Trophoblast cell (in vitro differentiated cells and primary cell): ENCODE data around the gene DYSF.

Experiments used
- DNase-seq, 2 donors: peaks; one replicate each; pipeline ENCODE4 v3.0.0-alpha.2; 2016
- H2AFZ ChIP-seq: 2 replicates; pipeline ENCODE4 v1.6.1; 2013; ENCODE audit warnings: low read length, moderate library complexity, mild to moderate bottlenecking; ENCODE audit not compliant: insufficient read depth, poor library complexity
- H2AK5ac ChIP-seq: 2 replicates; pipeline ENCODE4 v1.6.1; 2013; ENCODE audit warnings: mild to moderate bottlenecking, low read length
- H2BK120ac ChIP-seq: 2 replicates; pipeline ENCODE4 v1.6.1; 2013; ENCODE audit warnings: low read length, mild to moderate bottlenecking, moderate library complexity; ENCODE audit not compliant: insufficient read depth, poor library complexity
- H2BK12ac ChIP-seq: 2 replicates; pipeline ENCODE4 v1.6.1; 2013; ENCODE audit warnings: mild to moderate bottlenecking, low read length, moderate library complexity
- H2BK5ac ChIP-seq: 2 replicates; pipeline ENCODE4 v1.6.1; 2013; ENCODE audit warnings: low read length, low read depth, moderate library complexity, mild to moderate bottlenecking; ENCODE audit not compliant: poor library complexity
- H3K14ac ChIP-seq: 2 replicates; pipeline ENCODE4 v1.6.1; 2013; ENCODE audit warnings: mild to moderate bottlenecking, low read length
- H3K18ac ChIP-seq: 2 replicates; pipeline ENCODE4 v1.6.1; 2013; ENCODE audit warnings: mild to moderate bottlenecking, low read length
- H3K23ac ChIP-seq: 2 replicates; pipeline ENCODE4 v1.6.1; 2013; ENCODE audit warnings: low read length
- H3K27ac ChIP-seq: 2 replicates; pipeline ENCODE4 v1.5.1; 2013; ENCODE audit warnings: low read depth, mild to moderate bottlenecking, inconsistent platforms, low read length, moderate library complexity
- H3K27me3 ChIP-seq: 2 replicates; pipeline ENCODE4 v1.6.1; 2013; ENCODE audit warnings: inconsistent platforms, mild to moderate bottlenecking, low read length, moderate library complexity; ENCODE audit not compliant: insufficient read depth
- H3K36me3 ChIP-seq, 2 experiments: 1 replicate in 1 of 2; 2 replicates in 1 of 2; pipeline ENCODE4 v1.6.1; 2013; ENCODE audit warnings: low read length in 2 of 2, mild to moderate bottlenecking in 2 of 2, moderate library complexity in 1 of 2; ENCODE audit not compliant: insufficient read depth in 2 of 2, control insufficient read depth in 1 of 2
- H3K4ac ChIP-seq: 2 replicates; pipeline ENCODE4 v1.6.1; 2013; ENCODE audit warnings: low read depth, mild to moderate bottlenecking, low read length, moderate library complexity
- H3K4me1 ChIP-seq, 2 experiments: 1 replicate in 1 of 2; 2 replicates in 1 of 2; pipeline ENCODE4 v1.6.1; 2013; ENCODE audit warnings: low read length in 2 of 2, mild to moderate bottlenecking in 2 of 2, moderate library complexity in 1 of 2; ENCODE audit not compliant: insufficient read depth in 2 of 2, control insufficient read depth in 1 of 2
- H3K4me2 ChIP-seq: 2 replicates; pipeline ENCODE4 v1.6.1; 2013; ENCODE audit warnings: inconsistent platforms, mild to moderate bottlenecking, low read length, moderate library complexity
- H3K4me3 ChIP-seq: 2 replicates; pipeline ENCODE4 v1.5.1; 2013; ENCODE audit warnings: mild to moderate bottlenecking, low read depth, low read length, inconsistent platforms
- H3K79me1 ChIP-seq: one replicate; pipeline ENCODE4 v1.6.1; 2013; ENCODE audit warnings: low read length
- H3K79me2 ChIP-seq: 2 replicates; pipeline ENCODE4 v1.6.1; 2013; ENCODE audit warnings: low read length, mild to moderate bottlenecking; ENCODE audit not compliant: control insufficient read depth, insufficient read depth, poor library complexity
- H3K9ac ChIP-seq: 2 replicates; pipeline ENCODE4 v1.6.1; 2013; ENCODE audit warnings: mild to moderate bottlenecking, low read length
- H3K9me3 ChIP-seq: 2 replicates; pipeline ENCODE4 v1.6.1; 2013; ENCODE audit warnings: low read depth, mild to moderate bottlenecking, control low read depth, inconsistent platforms, low read length; ENCODE audit not compliant: insufficient read depth
- H4K12ac ChIP-seq: 2 replicates; pipeline ENCODE4 v1.6.1; 2013; ENCODE audit warnings: low read depth, mild to moderate bottlenecking, low read length, moderate library complexity
- H4K8ac ChIP-seq: 2 replicates; pipeline ENCODE4 v1.6.1; 2013; ENCODE audit warnings: low read depth, mild to moderate bottlenecking, low read length, moderate library complexity
- H4K91ac ChIP-seq: one replicate; pipeline ENCODE4 v1.6.1; 2013; ENCODE audit warnings: low read depth, mild to moderate bottlenecking, low read length, moderate library complexity
- WGBS: extraction: QIAGEN DNeasy Blood & Tissue Kit; methylation state at CpG from one replicate; pipeline ENCODE4 v1.1.7; 2013; ENCODE audit warnings: missing lambda C conversion rate; ENCODE audit not compliant: insufficient read length, insufficient coverage; ENCODE audit errors: extremely low coverage; 5-methylcytosine and 5-hydroxymethylcytosine counted together

Gene DYSF

DNA sequence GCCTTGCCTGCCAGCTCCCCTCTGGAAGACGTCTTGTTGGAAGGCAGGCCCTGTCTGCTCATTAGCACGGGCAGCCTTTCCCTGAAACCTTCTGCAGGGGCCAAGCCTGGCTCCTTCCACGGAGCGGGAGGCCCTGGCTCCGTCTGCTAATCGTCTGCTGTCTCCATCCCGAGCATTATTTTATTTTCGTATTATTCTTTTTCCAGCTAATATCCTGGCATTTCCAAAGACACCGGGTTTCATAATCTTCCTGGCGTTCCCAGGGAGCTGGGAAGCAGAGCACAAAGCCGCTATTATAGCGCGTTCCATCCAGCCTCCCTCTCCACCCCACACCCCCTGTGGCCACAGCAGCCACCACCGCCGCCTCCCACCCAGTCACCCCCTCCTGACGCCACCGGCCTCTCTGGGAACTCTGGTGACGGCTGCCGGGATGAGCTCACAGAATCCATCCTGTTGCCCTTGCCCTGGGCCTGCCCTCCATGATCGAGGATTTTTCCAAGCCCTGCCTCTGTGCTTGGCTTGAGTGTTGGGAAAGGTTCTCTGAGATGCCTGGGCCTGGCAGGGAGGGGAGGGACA lies 125.5 kb downstream of the DYSF start:
- no peak overlapping the region for H2AFZ ChIP-seq
- no peaks in the 10 kb centered on the region for H3K4me1 ChIP-seq
- H3K79me1 ChIP-seq: no peaks in the 10 kb centered on the region
- no peak overlapping the region for H2BK5ac ChIP-seq
- H3K79me2 ChIP-seq: no peaks in the 10 kb centered on the region
- no peak overlapping the region for H3K23ac ChIP-seq
- no peaks in the 10 kb centered on the region for H3K9me3 ChIP-seq
- no peak overlapping the region for H4K8ac ChIP-seq
- H3K4ac ChIP-seq: no peak overlapping the region
- no peak overlapping the region for H4K91ac ChIP-seq
- no peak overlapping the region for H2BK12ac ChIP-seq
- H4K12ac ChIP-seq: no peak overlapping the region
- H3K27me3 ChIP-seq: no peaks in the 10 kb centered on the region
- H2AK5ac ChIP-seq: no peak overlapping the region
- H3K18ac ChIP-seq: no peak overlapping the region
- peaks cover 8 to 9% of the 10 kb centered on the region in 2 experiments for H3K36me3 ChIP-seq
- DNase-seq: no peak
- no peak overlapping the region for H2BK120ac ChIP-seq
- H3K4me2 ChIP-seq: no peak overlapping the region
- H3K4me3 ChIP-seq: no peak overlapping the region
- no peak overlapping the region for H3K27ac ChIP-seq
- WGBS: no CpG with 5 or more reads among the region's 20 CpGs
- H3K9ac ChIP-seq: no peak overlapping the region
- no peak overlapping the region for H3K14ac ChIP-seq

DNA sequence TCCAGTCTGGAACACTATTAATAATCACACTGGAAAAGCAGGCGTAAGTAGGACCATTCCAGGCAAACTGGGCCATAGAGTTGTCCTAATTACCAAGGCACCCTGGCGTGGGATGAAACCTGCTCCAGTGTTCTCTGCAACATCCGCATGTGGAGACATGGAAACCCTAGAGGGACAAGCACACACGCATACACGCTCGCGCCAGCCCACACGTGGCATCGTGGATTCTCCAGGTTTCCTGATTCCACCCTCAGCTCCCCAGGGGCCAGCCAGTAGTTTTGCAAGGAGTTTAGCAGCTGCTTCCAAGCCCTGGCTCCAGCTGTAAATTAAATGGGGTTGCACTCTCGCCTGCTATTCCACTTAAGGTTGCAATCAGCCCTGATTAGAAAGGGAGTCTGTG lies 127.7 kb downstream of the DYSF start:
- H3K4me1 ChIP-seq: no peaks in the 10 kb centered on the region
- no peak overlapping the region for H3K23ac ChIP-seq
- no peaks in the 10 kb centered on the region for H3K9me3 ChIP-seq
- peaks cover 7 to 8% of the 10 kb centered on the region in 2 experiments for H3K36me3 ChIP-seq
- H4K91ac ChIP-seq: no peak overlapping the region
- H2BK12ac ChIP-seq: no peak overlapping the region
- H3K18ac ChIP-seq: no peak overlapping the region
- H2BK5ac ChIP-seq: no peak overlapping the region
- no peak overlapping the region for H3K4ac ChIP-seq
- H2AFZ ChIP-seq: no peak overlapping the region
- no peak overlapping the region for H3K14ac ChIP-seq
- DNase-seq: no peak
- no peaks in the 10 kb centered on the region for H3K79me1 ChIP-seq
- no peak overlapping the region for H4K12ac ChIP-seq
- H2AK5ac ChIP-seq: no peak overlapping the region
- no peaks in the 10 kb centered on the region for H3K79me2 ChIP-seq
- H3K27me3 ChIP-seq: no peaks in the 10 kb centered on the region
- no peak overlapping the region for H3K9ac ChIP-seq
- no peak overlapping the region for H3K27ac ChIP-seq
- H2BK120ac ChIP-seq: no peak overlapping the region
- H3K4me3 ChIP-seq: no peak overlapping the region
- no peak overlapping the region for H3K4me2 ChIP-seq
- no peak overlapping the region for H4K8ac ChIP-seq
- no CpG with 5 or more reads among the region's 10 CpGs for WGBS

DNA sequence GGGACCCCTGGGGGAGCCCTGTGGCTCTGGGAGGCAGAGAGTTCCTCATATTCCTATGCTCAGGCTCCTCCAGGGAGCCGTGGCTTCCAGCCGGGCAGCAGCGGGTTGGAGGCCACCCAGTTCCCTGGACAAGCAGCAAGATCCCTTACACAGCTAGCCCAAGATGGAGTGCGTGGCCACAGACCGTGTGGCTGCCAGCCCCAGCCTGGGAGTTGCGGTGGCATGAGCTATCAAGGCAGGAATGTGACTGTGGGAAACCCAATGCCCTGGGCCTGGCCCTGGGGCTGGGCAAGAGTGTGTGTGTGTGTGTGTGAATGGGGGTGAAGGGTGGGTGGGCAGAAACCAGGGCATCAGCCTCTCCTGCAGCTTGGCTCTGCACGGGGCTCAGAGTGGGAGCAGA lies 130.5 kb downstream of the DYSF start:
- Histone ChIP-seq H4K91ac (no peak overlapping the region), H2AK5ac (no peak overlapping the region), H2AFZ (no peak overlapping the region)

DNA sequence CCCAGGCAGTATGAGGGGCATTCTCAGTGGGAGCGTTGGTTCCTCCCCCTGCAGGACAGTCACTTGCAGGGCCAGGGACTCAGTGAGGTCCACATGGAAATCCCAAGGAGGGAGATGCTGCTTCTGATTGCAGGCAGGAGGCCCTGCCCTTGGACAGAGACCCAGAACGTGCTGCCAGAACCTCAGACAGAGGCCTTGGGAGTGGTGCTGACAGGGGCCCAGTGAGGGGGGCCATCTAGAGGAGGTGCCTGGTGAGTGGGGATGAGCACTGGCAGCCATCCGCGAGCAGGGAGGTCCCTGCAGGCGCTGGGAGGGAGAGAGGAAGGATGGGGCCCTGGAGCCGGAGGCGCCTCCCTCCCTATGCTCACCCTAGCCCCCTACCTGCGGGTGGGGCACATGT lies 133.1 kb downstream of the DYSF start:
- no peaks in the 10 kb centered on the region for H3K79me1 ChIP-seq
- H3K9ac ChIP-seq: no peak overlapping the region
- peaks cover 0 to 5% of the 10 kb centered on the region in 2 experiments for H3K36me3 ChIP-seq
- H3K14ac ChIP-seq: no peak overlapping the region
- H3K4me1 ChIP-seq: peaks cover 7 to 11% of the 10 kb centered on the region in 2 experiments
- H2AK5ac ChIP-seq: no peak overlapping the region
- no peak overlapping the region for H3K4me2 ChIP-seq
- H3K4me3 ChIP-seq: no peak overlapping the region
- H4K91ac ChIP-seq: no peak overlapping the region
- no peaks in the 10 kb centered on the region for H3K79me2 ChIP-seq
- H2BK120ac ChIP-seq: no peak overlapping the region
- H3K18ac ChIP-seq: no peak overlapping the region
- no peak overlapping the region for H4K12ac ChIP-seq
- H4K8ac ChIP-seq: no peak overlapping the region
- no peak overlapping the region for H3K23ac ChIP-seq
- no peak overlapping the region for H2BK5ac ChIP-seq
- no peak for DNase-seq
- no peak overlapping the region for H3K4ac ChIP-seq
- H3K9me3 ChIP-seq: peaks cover 4% of the 10 kb centered on the region
- H2BK12ac ChIP-seq: no peak overlapping the region
- no peak overlapping the region for H3K27ac ChIP-seq
- no peak overlapping the region for H2AFZ ChIP-seq
- no CpG with 5 or more reads among the region's 8 CpGs for WGBS
- no peaks in the 10 kb centered on the region for H3K27me3 ChIP-seq

More for the DNA sequence above, 130.5 kb downstream of the DYSF start:
- no peak overlapping the region for H4K8ac ChIP-seq
- H3K79me1 ChIP-seq: no peaks in the 10 kb centered on the region
- DNase-seq: no peak
- no peak overlapping the region for H3K4ac ChIP-seq
- no peak overlapping the region for H2BK12ac ChIP-seq
- WGBS: no CpG with 5 or more reads among the region's 7 CpGs
- H3K4me2 ChIP-seq: no peak overlapping the region
- no peaks in the 10 kb centered on the region for H3K27me3 ChIP-seq
- peaks cover 4 to 5% of the 10 kb centered on the region in 2 experiments for H3K36me3 ChIP-seq
- no peak overlapping the region for H2BK120ac ChIP-seq
- H3K79me2 ChIP-seq: no peaks in the 10 kb centered on the region
- H3K23ac ChIP-seq: no peak overlapping the region
- no peak overlapping the region for H3K27ac ChIP-seq
- H3K14ac ChIP-seq: no peak overlapping the region
- no peak overlapping the region for H4K12ac ChIP-seq
- H2BK5ac ChIP-seq: no peak overlapping the region
- H3K9me3 ChIP-seq: no peaks in the 10 kb centered on the region
- H3K18ac ChIP-seq: no peak overlapping the region
- H3K4me3 ChIP-seq: no peak overlapping the region
- H3K9ac ChIP-seq: no peak overlapping the region
- H3K4me1 ChIP-seq: no peaks in the 10 kb centered on the region
